ENCODE data around the gene KCND3. TPM values are rescaled to one million over a fixed set of nuclear protein-coding genes. Genes with fewer than 3 reads are reported as not detected.

Gene KCND3
- total and polyA plus RNA-seq, 2 of the 4 experiments (the other 2 are of a cell fraction), result under 0.01 to 0.03 TPM

DNA sequence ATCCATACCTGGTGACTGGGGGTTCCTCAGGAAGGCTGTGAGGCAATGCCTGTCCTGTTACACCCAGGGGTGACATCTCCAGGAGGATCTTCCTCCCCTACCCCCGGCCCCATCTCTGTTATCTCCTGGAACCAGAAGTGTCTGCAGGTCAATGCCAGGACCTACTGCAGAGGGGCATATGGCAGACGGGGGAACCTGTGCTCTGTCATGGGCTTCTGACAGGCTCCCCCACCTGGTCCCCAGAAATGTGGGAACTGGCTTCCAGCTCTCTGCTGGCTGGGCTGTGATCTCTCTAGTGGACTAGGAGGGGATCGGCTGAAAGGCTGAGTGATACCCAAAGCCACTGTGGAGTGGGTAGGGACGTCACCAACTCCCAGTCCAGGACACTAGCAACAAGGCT, 21.0 kb downstream of the KCND3 start:
- Histone ChIP-seq H3K4me3 (ENCODE audit: insufficient read depth, low read depth, low read length) (no peak overlapping the region), H3K79me1 (ENCODE audit: low read depth in 1 of 2, low read length in 2 of 2) (no peaks in the 10 kb centered on the region), H3K56ac (ENCODE audit: extremely low read depth, insufficient read depth, low read length) (no peak overlapping the region), H2BK20ac (ENCODE audit: low read depth, low read length) (no peak overlapping the region), H3K27ac (ENCODE audit: insufficient read depth, low read length) (no peak overlapping the region), H2BK5ac (ENCODE audit: low read depth, low read length, poor library complexity, severe bottlenecking) (no peak overlapping the region), H3K18ac (ENCODE audit: low read depth, low read length) (no peak overlapping the region), H3K14ac (replicated peaks; ENCODE audit: low read depth, low read length) (no peak overlapping the region), H2BK15ac (ENCODE audit: low read depth, low read length) (no peak overlapping the region), H3K9ac (ENCODE audit: low read depth, low read length) (no peak overlapping the region), H2AFZ (replicated peaks; ENCODE audit: low read length, poor library complexity) (no peak overlapping the region), H4K5ac (ENCODE audit: low read depth, low read length) (no peak overlapping the region), H3K27me3 (ENCODE audit: control insufficient read depth, insufficient read depth, low read length) (no peaks in the 10 kb centered on the region; the same call in 1 of the 2 replicates), H4K91ac (ENCODE audit: insufficient read depth, low read depth, low read length) (no peak overlapping the region), H3K4me1 (ENCODE audit: control insufficient read depth, insufficient read depth, low read length) (no peaks in the 10 kb centered on the region), H2AK5ac (ENCODE audit: low read depth, low read length) (no peak overlapping the region), H2BK120ac (ENCODE audit: low read depth, low read length) (no peak overlapping the region), H3K23ac (ENCODE audit: low read depth, low read length) (no peak overlapping the region), H4K8ac (ENCODE audit: low read depth in 2 of 2, low read length in 2 of 2) (no peak overlapping the region), H3K4ac (ENCODE audit: low read depth, low read length) (no peak overlapping the region), H3K36me3 (ENCODE audit: control insufficient read depth, insufficient read depth, low read length) (no peaks in the 10 kb centered on the region), H3K9me3 (ENCODE audit: control insufficient read depth, insufficient read depth, low read length) (no peaks in the 10 kb centered on the region), H3K9me1 (ENCODE audit: insufficient read depth, low read length) (no peaks in the 10 kb centered on the region), H3K4me2 (ENCODE audit: low read depth, low read length) (no peak overlapping the region), H2AK9ac (replicated peaks; ENCODE audit: low read depth, low read length, poor library complexity) (no peak overlapping the region), H4K20me1 (ENCODE audit: insufficient read depth, low read length) (no peaks in the 10 kb centered on the region)
- BruUV-seq (replicated peaks), result no TSS peak
- intact Hi-C loops (cut with micrococcal nuclease), result no loop called here
- in situ Hi-C loops (cut with MboI; ENCODE audit: low sequenced_read_pairs), result no loop called here
- ATAC-seq (ENCODE audit: low read depth) (no peak), DNase-seq (no peak)
- ChIA-PET CTCF (no interaction called here), POLR2A (ENCODE audit: unreplicated experiment) (no interaction called here)
- dilution Hi-C loops (cut with HindIII; ENCODE audit: low sequenced_read_pairs, unreplicated experiment), result no loop called here
- no peak for TF ChIP-seq SMC3 (IDR thresholded peaks at IDR 0.05; ENCODE audit: low read depth, low read length)
- TF ChIP-seq MAFK (IDR thresholded peaks at IDR 0.05; ENCODE audit: low read depth, low read length), result no peak
- TF ChIP-seq RAD21 (IDR thresholded peaks at IDR 0.05; ENCODE audit: low read length), result no peak
- TF ChIP-seq, protein P1, sequence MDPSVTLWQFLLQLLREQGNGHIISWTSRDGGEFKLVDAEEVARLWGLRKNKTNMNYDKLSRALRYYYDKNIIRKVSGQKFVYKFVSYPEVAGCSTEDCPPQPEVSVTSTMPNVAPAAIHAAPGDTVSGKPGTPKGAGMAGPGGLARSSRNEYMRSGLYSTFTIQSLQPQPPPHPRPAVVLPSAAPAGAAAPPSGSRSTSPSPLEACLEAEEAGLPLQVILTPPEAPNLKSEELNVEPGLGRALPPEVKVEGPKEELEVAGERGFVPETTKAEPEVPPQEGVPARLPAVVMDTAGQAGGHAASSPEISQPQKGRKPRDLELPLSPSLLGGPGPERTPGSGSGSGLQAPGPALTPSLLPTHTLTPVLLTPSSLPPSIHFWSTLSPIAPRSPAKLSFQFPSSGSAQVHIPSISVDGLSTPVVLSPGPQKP (IDR thresholded peaks at IDR 0.05; ENCODE audit: borderline replicate concordance, low read depth, low read length), result no peak
- TF ChIP-seq CEBPB (IDR thresholded peaks at IDR 0.05; ENCODE audit: low read depth, low read length), result no peak
- TF ChIP-seq, protein P2, sequence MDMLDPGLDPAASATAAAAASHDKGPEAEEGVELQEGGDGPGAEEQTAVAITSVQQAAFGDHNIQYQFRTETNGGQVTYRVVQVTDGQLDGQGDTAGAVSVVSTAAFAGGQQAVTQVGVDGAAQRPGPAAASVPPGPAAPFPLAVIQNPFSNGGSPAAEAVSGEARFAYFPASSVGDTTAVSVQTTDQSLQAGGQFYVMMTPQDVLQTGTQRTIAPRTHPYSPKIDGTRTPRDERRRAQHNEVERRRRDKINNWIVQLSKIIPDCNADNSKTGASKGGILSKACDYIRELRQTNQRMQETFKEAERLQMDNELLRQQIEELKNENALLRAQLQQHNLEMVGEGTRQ (IDR thresholded peaks at IDR 0.05; ENCODE audit: low read depth, low read length), result no peak
- TF ChIP-seq NFE2L2 (IDR thresholded peaks at IDR 0.05; ENCODE audit: low read depth, low read length), result no peak
- TF ChIP-seq BHLHE40 (IDR thresholded peaks at IDR 0.05; ENCODE audit: low read depth, low read length), result no peak
- TF ChIP-seq CHD1 (IDR thresholded peaks at IDR 0.05; ENCODE audit: low read depth, low read length), result no peak
- WGBS, 2 experiments (ENCODE audit: extremely low coverage in 2 of 2, insufficient read length in 1 of 2), result no CpG with 5 or more reads among the region's 4 CpGs

Measured in IMR-90 (cell line).